ENCODE data around the gene SLC37A1.
A peak's percentile ranks its signal among the peaks of the same experiment; 100 is the strongest.

Gene SLC37A1

DNA sequence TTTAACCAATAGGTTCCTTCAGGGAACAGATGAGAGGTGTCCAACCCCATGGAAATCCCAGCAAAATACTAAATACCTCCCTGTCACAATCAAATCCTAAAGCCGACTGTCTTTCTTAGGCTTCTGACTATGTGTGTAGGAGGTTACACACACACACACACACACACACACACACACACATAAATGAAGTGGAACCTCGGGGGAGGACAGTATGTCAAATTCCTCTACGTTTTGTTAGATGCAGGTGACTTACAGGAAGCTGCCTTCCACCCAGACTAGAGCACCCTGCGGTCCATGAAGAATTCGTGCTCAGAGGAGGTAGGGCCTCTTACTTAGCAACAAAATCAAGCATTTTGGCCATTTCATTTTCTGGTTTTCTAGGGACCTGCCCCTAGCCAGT is 34.1 kb upstream of the SLC37A1 start:
- no peak for DNase-seq

DNA sequence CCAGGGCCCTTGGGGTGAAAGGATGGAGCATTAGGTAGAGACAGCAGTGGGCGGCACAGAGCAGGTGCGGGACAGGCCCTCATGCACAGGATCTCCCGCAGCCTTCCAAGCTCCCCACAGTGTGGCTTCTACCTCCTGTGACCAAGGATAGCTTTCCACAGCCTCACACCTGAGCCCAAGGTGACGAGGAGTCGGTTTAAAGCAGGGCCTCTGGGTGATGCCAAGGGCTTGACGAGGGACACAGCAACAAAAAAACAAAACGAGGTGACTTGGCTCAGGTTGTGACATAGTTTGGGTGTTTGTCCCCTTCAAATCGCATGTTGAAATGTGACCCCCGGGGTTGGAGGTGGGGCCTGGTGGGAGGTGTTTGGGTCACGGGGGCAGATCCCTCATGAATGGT is 32.9 kb upstream of the SLC37A1 start:
- DNase-seq: no peak

DNA sequence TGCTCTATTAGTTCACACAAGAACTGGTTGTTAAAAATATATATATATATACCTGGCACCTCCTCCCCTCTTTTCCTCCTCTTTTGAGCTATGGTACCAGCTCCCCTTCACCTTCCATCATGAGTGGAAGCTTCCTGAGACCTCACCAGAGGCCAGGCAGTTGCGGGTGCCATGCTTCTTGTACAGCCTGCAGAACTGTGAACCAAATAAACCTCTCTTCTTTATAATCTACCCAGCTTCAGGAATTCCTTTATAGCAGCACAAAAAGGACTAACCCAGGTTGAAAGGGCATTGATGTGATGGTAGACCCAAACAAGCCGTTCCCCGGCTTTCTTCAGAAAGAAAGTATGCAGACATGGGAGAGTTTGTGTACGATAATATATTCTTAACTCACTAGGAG is 32.5 kb upstream of the SLC37A1 start:
- DNase-seq: no peak

DNA sequence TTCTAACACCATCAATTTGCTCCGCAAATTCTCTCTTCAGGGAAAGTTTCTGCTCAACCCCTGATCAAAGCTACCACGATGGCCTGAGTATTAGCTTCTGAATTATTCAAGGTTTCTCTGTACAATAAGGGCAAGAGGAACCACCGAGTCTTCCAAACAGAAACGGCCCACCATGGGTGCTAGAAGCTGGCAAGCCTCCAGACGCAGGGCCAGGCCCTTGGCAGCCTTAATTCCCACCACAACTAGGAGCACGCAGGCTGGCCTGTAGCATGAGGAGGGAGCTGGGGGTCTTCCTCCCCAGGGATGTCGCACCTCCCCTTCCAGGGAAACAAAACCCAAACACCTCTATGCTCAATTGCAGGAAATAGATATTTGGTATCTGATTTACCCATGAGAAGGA is 28.7 kb upstream of the SLC37A1 start:
- no peak for DNase-seq

DNA sequence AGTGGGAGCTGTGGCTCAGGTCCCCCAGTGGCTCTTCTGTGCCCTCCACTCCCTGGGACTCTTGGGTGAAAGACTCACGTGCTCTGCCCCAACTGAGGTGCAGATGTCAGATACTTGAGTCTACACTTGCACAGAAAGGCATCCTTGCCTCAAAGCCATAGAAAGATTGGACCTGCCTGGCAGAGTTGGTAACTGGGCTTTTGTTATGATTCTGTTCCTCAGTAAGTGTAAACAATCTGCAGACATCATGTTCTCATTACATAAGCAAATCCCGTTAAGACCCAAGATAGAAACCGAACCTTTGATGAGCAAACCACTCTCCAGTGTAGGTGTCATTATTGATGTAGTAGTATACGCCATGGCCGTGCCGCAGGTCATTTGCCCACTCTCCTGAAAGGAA is 27.6 kb upstream of the SLC37A1 start:
- DNase-seq: no peak

DNA sequence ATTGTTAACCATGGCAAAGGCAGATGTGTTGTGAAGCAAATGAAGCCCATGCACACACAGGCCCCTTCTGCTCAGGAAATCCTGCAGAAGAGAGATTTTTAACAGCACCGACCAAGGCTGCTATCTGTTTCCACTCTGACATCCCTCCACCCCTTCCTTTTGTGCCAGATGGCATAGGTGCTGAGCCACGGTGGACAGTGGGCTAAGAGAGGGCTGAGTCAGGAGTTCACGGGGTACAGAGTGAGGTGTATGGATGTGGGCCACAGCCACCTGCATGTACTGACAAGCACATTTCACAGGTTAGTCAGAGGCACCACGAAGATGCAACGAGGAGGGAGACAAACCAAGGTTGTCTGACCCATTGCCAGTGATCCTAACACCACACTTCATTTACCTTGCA is 27.1 kb upstream of the SLC37A1 start:
- DNase-seq: no peak

DNA sequence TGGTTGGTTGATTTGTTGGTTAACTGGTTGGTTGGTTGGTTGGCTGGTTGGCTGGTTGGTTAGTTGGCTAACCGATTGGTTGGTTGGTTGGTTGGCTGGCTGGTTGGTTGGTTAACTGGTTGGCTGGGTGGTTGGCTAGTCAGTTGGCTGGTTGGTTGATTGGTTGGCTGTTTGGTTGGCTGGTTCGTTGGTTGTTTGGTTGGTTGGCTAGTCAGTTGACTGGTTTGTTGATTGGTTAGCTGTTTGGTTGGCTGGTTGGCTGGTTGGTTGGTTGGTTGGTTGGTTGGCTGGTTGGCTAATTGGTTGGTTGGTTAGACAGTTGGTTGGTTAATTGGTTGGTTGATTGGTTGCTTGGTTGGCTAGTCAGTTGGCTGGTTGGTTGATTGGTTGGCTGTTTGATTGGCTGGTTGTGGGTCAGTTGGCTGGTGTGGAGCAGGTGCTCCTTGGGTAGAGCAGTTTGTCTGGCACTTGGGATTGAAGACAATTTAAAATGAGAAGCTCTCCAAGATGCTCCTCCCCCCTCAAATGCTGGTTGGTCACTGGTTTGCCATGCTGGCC is 24.6 kb upstream of the SLC37A1 start:
- DNase-seq: no peak

DNA sequence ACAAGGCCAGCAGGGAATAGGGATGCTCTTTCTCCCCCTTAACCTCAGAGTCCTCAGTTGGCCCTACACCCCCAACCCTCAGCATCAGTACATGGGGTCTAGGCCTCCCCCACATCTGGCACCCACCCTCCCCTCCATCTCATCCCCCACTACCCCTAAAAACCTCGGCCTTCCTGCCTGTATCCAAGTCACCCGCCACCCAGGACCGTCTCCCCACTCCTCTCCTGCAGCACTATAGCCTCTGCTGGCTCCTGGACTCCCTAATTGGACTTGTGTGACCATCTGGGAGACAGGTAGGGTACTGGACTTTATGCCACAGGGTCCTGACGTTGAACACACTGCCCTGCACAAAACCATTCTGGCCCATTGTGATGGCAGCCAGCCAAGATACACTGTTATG is 23.7 kb upstream of the SLC37A1 start:
- DNase-seq: no peak

DNA sequence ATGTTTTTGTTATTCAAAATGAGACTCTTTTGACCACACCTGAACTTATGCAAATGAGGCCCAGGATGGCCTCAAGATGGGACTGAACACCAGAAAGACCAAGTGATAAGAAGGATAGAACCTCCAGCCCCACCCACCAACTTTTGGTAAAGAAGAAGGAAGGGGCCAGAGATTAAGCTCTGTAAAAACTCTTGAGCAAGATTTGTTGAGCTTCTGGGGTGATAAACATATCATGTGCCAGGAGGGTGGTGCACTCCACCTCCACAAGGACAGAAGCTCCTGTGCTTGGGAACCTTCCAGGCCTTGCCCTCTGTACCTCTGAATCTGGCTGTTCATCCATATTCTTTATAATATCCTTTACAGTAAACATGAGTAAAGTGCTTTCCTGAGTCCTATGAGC is 22.9 kb upstream of the SLC37A1 start:
- no peak for DNase-seq

DNA sequence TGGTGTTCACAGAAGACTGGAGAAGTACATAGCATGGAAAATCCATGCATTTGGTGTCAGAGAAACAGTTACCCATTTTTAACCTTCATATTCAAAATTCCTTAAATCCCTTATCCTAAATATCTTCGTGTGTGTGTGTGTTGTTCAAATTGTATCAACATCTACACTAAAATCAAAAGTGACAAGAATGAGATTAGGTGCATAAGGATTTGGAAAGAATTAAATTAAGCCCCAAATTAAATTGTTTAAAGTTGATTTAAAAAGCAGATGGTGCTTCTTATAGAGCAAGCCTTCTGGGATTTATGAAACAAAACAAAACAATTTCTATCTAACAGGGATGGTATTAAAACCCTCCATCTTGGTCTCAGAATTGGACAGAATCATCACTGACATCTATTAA is 22.3 kb upstream of the SLC37A1 start:
- DNase-seq: no peak

DNA sequence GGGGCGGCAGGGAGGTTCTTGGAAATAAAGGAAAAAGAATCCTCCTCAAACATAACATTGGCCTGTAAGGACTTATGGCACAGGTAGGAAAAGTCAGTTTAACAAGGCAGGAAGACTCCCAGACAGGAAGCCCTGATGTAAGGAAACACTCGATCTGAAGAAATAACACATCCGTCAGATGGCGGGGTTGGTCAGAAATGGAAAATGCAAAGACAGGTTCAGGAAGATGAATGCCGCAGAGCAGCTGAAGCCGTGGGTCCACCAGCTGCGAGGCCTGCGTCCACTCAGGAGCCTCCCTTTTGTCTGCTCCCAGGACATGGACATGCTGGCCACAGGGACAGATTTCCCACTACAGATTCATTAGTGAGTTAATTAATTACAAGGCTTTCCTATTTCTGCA is 21.5 kb upstream of the SLC37A1 start:
- DNase-seq: no peak

DNA sequence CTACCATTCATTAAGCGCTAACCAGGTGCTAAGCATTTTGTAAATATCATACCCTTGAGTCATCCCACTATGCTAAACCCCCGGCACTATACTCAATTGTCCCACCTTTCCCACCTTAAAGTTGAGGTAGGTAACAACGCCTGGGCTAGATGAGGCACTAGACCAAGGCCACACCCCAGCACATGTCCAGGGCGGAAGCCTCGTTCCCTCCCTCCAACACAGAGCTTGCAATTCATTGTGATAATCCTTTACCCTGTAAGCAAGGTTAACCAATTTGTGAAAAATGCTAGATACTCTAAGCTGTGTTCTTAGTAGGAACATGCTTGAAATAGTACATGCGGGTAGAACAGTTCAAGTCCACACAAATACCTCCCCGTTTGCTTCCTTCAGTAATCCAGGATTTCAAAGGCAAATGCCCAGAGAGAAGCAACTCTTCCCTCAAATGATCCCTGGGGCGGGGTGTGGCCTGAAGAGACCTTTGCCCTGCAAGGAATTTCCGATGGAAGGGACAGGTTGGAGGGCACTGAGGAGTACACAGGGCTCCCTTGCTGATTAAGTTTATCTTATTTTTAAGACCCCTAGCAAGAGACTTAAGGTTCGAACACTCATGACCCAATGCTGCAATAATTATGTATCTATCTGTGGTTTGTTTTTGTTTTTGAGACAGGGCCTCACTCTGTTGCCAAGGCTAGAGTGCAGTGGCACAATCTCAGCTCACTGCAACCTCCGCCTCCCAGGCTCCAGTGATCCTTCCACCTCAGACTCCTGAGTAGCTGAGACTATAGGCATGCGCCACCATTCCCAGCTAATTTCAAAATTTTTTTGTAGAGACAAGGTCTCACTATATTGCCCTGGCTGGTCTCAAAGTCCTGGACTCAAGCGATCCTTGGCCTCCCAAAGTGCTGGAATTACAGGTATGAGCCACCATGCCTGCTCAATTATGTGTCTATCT is 20.3 kb upstream of the SLC37A1 start:
- no peak for DNase-seq

DNA sequence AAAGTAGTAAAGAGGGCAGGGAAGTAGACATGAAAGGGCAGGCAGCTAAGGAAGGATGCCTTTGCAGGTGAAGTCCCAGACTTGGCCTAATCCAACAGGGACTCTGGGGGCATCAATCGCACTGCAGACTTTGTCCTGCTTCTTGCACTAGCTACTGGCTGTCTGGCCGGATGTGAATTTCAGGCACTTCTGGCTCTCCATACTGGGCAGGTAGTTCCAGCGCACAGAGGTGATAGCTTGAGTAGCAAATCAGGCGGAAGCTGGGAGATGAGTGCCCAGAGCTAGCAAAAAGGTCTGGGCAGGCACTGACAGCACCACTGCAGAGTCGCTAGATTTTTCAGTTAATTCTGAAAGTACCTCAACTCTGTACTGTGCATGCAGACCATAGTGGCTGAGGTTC is 18.6 kb upstream of the SLC37A1 start:
- DNase-seq: no peak

DNA sequence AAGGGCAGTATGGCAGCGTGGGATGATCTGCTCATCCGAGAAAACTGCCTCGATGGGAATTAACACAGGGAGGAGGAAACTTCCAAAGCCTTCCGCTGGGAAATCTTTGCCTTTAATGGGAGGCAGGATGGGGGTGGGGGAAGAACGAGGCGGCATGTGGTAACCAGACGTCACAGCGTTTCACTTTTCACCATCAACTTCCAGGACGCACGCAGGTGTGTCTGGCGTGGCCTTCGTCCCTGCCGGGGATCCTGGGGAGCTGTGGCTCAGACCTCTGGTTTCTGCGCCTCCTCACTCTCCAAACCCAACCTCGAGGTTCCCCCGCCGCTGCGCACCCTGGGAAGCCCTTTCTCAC is 17.9 kb upstream of the SLC37A1 start:
- DNase-seq: no peak

DNA sequence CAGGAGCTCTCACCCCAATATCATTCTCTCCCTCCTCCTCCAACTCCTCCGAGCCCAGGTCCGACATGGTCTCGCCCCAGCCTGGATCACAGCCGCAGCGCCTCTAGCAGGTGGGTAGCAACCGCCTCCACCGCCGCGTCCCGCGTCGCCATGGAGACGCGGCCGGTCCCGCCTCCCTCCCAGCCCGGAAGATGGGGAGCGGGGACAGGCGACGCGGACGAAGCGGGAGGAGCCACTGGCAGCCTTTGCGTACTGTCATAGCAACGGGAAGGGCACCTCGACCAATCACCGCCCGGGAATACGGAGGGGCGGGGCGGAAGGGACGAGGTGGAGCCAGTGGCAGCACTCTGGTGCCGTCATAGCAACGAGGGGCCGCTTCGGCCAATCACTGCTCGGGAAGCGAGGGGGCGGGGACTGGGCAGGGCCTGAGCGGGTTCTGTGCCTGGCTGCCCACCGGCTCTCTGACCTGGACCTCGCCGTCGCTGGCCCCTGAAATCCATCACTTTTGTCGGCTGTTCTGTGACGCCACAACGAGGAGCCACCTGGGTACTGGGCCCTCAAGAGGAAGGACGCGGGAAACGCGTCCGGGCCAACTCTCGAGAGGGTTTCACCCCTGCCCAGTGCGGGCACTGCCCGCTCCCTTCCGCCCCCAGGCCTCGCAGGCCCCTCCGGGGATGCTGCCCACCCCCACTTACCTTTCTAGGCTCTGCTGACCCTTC is 17.4 kb upstream of the SLC37A1 start, which contains the start of gene RSPH1:
TSS of gene RSPH1 (minus strand) at position 105 of the 719 bp plus-strand sequence. CDS start at position 67, 38 bp downstream.
- DNase-seq: peak; percentile 100

DNA sequence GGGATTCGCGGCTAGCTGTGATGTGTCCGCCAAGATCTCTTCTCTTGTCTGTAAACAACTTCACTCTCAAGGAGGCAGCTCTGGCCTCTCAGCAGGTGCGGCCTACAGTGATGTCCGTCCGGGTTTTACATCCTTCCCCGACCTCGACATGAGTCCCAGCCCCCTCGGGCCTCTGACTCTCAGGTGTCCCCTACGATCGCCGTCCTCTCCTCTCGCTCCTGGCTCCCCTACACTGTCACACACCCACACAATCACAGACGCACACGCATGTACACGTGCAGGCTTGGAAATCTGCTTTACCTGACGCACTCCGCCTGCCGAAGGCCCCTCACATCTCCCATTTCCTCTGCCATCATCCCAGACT is 16.8 kb upstream of the SLC37A1 start:
- no peak for DNase-seq

DNA sequence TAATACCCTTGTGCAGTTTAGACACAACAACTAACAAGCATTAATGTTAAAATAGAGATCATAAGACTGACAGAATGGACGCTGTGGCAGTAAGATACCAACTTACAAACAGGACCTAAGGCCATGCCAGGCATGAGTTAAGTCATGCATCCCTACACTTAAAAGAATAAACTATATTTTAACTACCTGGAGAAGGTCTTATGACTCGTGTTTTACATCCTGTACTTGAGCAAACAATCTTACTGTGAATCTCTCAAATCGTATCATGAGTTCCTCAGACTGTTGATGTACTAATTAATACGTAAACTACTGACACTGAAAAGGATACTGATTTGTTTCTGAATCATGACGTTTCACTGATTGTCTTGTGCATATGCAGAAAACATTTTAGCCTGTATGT is 15.6 kb upstream of the SLC37A1 start:
- no peak for DNase-seq

DNA sequence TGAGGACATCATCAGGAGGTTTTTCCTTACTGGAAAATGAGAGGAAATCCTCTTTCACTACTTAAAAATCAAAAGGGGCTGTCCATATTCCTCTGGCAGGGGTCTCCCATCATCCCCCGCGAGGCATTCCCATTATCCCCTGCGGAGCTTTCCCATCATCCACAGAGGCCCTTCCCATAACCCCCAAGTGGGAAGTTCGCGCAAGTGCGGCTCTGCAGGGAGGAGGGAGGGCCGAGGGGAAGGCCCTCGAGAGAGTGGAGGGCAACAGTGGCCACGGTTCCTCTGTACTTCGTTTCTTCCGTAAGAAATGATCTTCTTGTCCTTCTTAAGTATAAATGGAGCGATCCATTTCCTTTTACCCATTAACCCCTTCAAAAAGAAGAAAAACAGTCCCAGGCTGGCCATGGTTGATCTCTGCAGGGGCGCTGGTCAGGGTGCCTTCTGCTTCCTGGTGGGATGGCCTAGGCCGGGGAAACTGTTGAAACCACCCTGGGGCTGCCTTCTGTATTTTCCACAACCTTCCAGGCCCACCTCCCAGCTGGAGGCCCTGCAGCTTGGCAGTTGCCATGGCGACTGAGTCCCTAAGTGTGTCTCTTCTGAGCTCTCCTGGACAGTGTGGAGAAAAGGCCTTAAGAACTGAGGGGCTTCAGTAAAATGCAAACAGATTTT is 14.1 kb upstream of the SLC37A1 start:
- DNase-seq: no peak

DNA sequence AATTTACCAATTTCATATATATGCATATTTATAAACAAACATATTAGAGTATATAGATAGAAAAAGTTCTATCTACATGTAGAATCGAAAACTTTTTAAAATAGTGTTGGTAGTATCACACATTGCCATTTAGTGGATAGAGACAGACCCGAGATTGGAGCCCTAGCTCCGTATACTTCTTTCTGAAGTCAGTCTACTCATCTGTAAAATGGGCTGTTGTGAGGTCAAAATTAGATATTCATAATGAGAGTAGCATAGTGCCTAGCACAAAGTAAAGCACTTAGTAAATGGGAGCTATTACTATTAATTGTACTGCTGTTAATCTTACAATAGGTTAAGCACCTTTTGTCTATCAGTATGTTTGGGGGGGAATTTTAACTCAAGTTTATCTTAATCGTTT is 13.4 kb upstream of the SLC37A1 start:
- DNase-seq: no peak

DNA sequence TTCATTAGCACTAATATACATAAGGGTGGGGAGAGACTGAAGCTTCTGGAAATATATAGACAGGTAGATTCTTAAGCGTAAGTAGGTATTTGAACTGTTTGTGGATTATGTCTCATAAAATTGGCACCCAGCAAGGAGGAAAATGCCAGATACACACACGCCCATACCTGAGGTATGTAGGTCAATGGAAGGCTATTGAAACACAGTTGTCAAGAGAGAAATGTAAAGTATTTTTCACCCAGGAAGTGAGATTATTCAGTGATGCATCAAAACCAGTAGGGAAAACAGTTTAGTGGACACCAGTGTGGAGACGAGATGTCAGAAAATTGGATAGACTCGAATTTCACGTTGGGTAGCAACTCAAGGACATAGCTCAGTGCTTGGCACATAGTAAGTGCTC is 12.9 kb upstream of the SLC37A1 start:
- no peak for DNase-seq

DNA sequence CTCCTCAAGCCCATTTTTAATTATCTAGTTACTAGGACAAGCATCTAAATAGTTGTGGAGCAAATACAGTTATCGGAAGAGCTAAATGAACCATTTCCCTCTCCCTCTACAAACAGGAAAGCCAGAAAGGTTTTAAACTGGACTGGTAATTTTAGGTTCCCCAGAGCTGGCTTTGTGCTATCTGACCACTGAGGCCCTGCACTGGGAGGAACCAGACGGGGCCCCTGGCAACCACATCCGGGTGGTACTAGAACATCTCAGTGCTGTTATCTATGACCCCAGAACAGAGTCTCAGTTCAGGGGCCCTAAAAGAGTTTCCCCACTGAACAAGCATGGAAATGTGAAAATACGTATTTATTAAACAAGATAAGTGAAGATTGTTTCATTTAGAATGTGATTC is 9.9 kb upstream of the SLC37A1 start:
- no peak for DNase-seq

DNA sequence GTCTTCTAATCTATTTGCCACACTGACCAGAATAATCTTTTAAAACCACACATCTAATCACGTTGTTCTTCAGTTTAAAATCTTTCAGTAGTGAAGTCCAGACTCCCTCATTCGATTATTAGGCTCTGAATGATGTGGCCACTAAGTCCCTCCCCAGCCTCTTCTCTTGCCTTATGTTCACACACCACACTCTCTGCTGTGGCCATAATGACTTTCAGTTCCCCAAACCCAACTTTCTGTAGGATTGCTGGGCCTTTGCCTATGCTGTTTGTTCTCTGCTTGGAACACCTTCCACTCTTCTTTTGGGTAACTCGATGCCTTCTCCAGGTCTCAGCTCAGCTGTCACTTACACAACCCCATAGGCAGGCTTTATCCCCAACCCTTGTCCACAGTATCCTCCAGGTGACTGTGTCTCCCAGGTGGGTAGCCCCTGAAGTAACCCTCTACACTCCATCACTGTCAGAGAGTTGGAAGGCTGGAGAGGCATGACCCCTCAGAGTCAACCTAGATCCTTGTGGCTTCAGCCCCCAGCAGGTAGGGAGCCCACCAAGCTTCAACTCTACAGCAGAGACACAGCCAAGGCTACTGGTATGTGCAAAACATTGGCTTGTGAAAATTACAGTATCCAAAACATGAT is 8.4 kb upstream of the SLC37A1 start:
- no peak for DNase-seq

DNA sequence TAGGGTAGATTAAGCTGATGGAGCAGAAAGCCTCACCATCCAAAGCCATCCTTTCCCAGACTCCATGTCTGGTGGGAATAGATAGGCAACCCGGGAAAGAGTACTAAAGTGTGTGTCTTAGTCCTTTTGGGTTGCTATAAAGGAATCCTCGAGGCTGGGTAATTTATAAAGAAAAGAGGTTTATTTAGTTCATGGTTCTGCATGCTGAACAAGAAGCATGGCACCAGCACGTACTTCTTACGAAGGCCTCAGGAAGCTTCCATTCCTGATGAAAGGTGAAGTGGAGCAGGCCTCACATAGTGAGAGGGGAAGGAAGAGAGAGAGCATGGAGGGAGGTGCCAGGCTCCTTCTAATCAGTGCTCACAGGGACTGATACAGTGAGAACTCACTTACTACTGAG is 6.2 kb upstream of the SLC37A1 start:
- DNase-seq: no peak

All from CD4-positive, alpha-beta T cell treated with Interleukin-12 subunit alpha and Interleukin-12 subunit beta, for 1 hour (primary cell).